Prostate gland (tissue), 2 donors: Measurements from ENCODE around the gene FBXO8. TPM values are rescaled to one million over a fixed set of nuclear protein-coding genes. Genes with fewer than 3 reads are reported as not detected.

Experiments used
- DNase-seq: peaks from one replicate; pipeline ENCODE4 v3.0.0-alpha.2; 2019; ENCODE audit warnings: low spot score
- H3K27ac ChIP-seq, 2 donors: fragments of 200-600 bp; sonication (generic); 2 replicates each; pipeline ENCODE4 v1.5.1; 2017 to 2019
- H3K27me3 ChIP-seq: fragments of 200-600 bp; sonication (generic); replicated peaks from 2 replicates; pipeline ENCODE4 v1.5.1; 2019; ENCODE audit not compliant: insufficient read depth
- H3K36me3 ChIP-seq, 2 donors: fragments of 200-600 bp; sonication (generic); 1 replicate in 1 of 2; 2 replicates in 1 of 2; pipeline versions ENCODE4 v1.5.1 to v1.8.1; 2017 to 2019
- H3K4me1 ChIP-seq: fragments of 200-600 bp; sonication (generic); replicated peaks from 2 replicates; pipeline ENCODE4 v1.5.1; 2019
- H3K4me3 ChIP-seq, 2 donors: fragments of 200-600 bp; sonication (generic); 2 replicates each; pipeline ENCODE4 v1.5.1; 2017 to 2019
- H3K9me3 ChIP-seq: fragments of 200-600 bp; sonication (generic); 2 replicates; pipeline ENCODE4 v1.5.1; 2017
- CTCF ChIP-seq, 4 experiments: fragments of 200-600 bp in 2 of 4; fragments of 450-650 bp in 2 of 4; sonication (generic) in 2 of 4; IDR thresholded peaks; 1 replicate in 3 of 4; 2 replicates in 1 of 4; pipeline ENCODE4 v1.5.1; 2016 to 2019; ENCODE audit warnings: antibody characterized with exemption in 4 of 4, mild to moderate bottlenecking in 2 of 4, moderate library complexity in 2 of 4
- POLR2A ChIP-seq: fragments of 450-650 bp; IDR thresholded peaks from one replicate; pipeline ENCODE4 v1.6.1; 2016; ENCODE audit warnings: antibody characterized with exemption, mild to moderate bottlenecking
- POLR2AphosphoS5 ChIP-seq: sonication (generic); formaldehyde crosslinking; IDR thresholded peaks from one replicate; pipeline ENCODE4 v1.6.1; 2017; ENCODE audit warnings: antibody characterized with exemption
- WGBS: methylation state at CpG from one replicate; pipeline ENCODE4 v1.1.5; 2018; 5-methylcytosine and 5-hydroxymethylcytosine counted together
- intact Hi-C: fragments of 100-400 bp; cut with DNase I; formaldehyde crosslinking; loops from one replicate; pipeline ENCODE4 v1.14.2; 2022
- total RNA-seq, 2 donors: library from RNA; depleted of rRNA; stranded (reverse); fragments of >200 nt; gene quantifications; one replicate each; pipeline ENCODE4 v1.1.0, GENCODE V29; 2016

The FBXO8 gene
- total RNA-seq, 2 donors from 2014 or later = 35.0 to 38.1 TPM

- DNase-seq = no peak
- intact Hi-C loops = no loop called here
- Histone ChIP-seq H3K27me3 (no peaks in the 10 kb centered on the region), H3K9me3 (no peaks in the 10 kb centered on the region), H3K4me1 (no peaks in the 10 kb centered on the region), H3K36me3 (no peaks in the 10 kb centered on the region), H3K4me3 (no peak overlapping the region), H3K27ac (no peak overlapping the region)
- TF ChIP-seq POLR2AphosphoS5 (no peak), CTCF (IDR thresholded peaks at IDR 0.05) (no peak), POLR2A (no peak)
- WGBS = 63% methylated on average over 3 of the region's 3 CpGs
These were observed 42.3 kb downstream of the FBXO8 start for GRCh38 chr4:174241162-174241561.

GRCh38 chr4:174236359-174236758 lies 47.1 kb downstream of the FBXO8 start:
- no peaks in the 10 kb centered on the region for H3K27me3 ChIP-seq
- no peak for DNase-seq
- H3K4me3 ChIP-seq = no peak overlapping the region
- H3K4me1 ChIP-seq = no peaks in the 10 kb centered on the region
- H3K27ac ChIP-seq = no peak overlapping the region
- intact Hi-C loops = no loop called here
- 75% methylated on average over 3 of the region's 3 CpGs for WGBS
- TF ChIP-seq CTCF (IDR thresholded peaks at IDR 0.05) = no peak
- TF ChIP-seq POLR2A = no peak
- no peak for TF ChIP-seq POLR2AphosphoS5
- no peaks in the 10 kb centered on the region for H3K9me3 ChIP-seq
- no peaks in the 10 kb centered on the region for H3K36me3 ChIP-seq

- 72% methylated on average over 4 of the region's 4 CpGs for WGBS
- no peak overlapping the region for H3K27ac ChIP-seq
- no peak for DNase-seq
- no peaks in the 10 kb centered on the region for H3K4me1 ChIP-seq
- H3K9me3 ChIP-seq = no peaks in the 10 kb centered on the region
- no peak for TF ChIP-seq CTCF (IDR thresholded peaks at IDR 0.05)
- no peak for TF ChIP-seq POLR2AphosphoS5
- TF ChIP-seq POLR2A = no peak
- no peaks in the 10 kb centered on the region for H3K27me3 ChIP-seq
- H3K36me3 ChIP-seq = no peaks in the 10 kb centered on the region
- H3K4me3 ChIP-seq = no peak overlapping the region
- intact Hi-C loops = no loop called here
These were observed 52.8 kb downstream of the FBXO8 start for GRCh38 chr4:174230680-174231079.

GRCh38 chr4:174230148-174230547 lies 53.3 kb downstream of the FBXO8 start:
- intact Hi-C loops = no loop called here
- TF ChIP-seq POLR2A = no peak
- no peak for TF ChIP-seq POLR2AphosphoS5
- no peak for TF ChIP-seq CTCF (IDR thresholded peaks at IDR 0.05)
- Histone ChIP-seq H3K27ac (no peak overlapping the region), H3K27me3 (no peaks in the 10 kb centered on the region), H3K4me1 (no peaks in the 10 kb centered on the region), H3K4me3 (no peak overlapping the region), H3K36me3 (no peaks in the 10 kb centered on the region), H3K9me3 (no peaks in the 10 kb centered on the region)
- DNase-seq = no peak

- no peak for DNase-seq
- no peaks in the 10 kb centered on the region for H3K36me3 ChIP-seq
- H3K4me1 ChIP-seq = no peaks in the 10 kb centered on the region
- no peak for TF ChIP-seq POLR2AphosphoS5
- no peak for TF ChIP-seq POLR2A
- TF ChIP-seq CTCF (IDR thresholded peaks at IDR 0.05) = no peak
- H3K4me3 ChIP-seq = no peak overlapping the region
- intact Hi-C loops = no loop called here
- 44% methylated on average over 2 of the region's 2 CpGs for WGBS
- no peaks in the 10 kb centered on the region for H3K27me3 ChIP-seq
- H3K27ac ChIP-seq = no peak overlapping the region
- H3K9me3 ChIP-seq = no peaks in the 10 kb centered on the region
These were observed 54.5 kb downstream of the FBXO8 start for GRCh38 chr4:174228988-174229387.
